Measurements from ENCODE around the gene GALNT15.

The GALNT15 gene

GRCh38 chr3:16174389-16174788, at the start of gene GALNT15:
GALNT15 (plus strand) TSS chr3:16174680; CDS start chr3:16175152, 472 bp downstream.
- DNase-seq, result no peak

GRCh38 chr3:16126634-16127033, 47.8 kb upstream of the GALNT15 start:
- DNase-seq, result no peak

GRCh38 chr3:16127249-16127648, 47.2 kb upstream of the GALNT15 start:
- no peak for DNase-seq

GRCh38 chr3:16130066-16130465, 44.4 kb upstream of the GALNT15 start:
- no peak for DNase-seq

GRCh38 chr3:16132190-16132589, 42.3 kb upstream of the GALNT15 start:
- no peak for DNase-seq

GRCh38 chr3:16132928-16133327, 41.6 kb upstream of the GALNT15 start:
- no peak for DNase-seq

GRCh38 chr3:16134173-16134928, 40.1 kb upstream of the GALNT15 start:
- DNase-seq, result no peak

GRCh38 chr3:16136055-16136454, 38.4 kb upstream of the GALNT15 start:
- DNase-seq, result no peak

GRCh38 chr3:16137044-16137443, 37.4 kb upstream of the GALNT15 start:
- DNase-seq, result no peak

GRCh38 chr3:16137977-16138376, 36.5 kb upstream of the GALNT15 start:
- no peak for DNase-seq

- DNase-seq, result no peak
Measured at GRCh38 chr3:16140116-16140893, 34.2 kb upstream of the GALNT15 start.

GRCh38 chr3:16140894-16141285, 33.6 kb upstream of the GALNT15 start:
- DNase-seq, result no peak

- DNase-seq, result no peak
Measured at GRCh38 chr3:16142350-16143025, 32.0 kb upstream of the GALNT15 start.

- DNase-seq, result no peak
Measured at GRCh38 chr3:16143861-16144447, 30.5 kb upstream of the GALNT15 start.

GRCh38 chr3:16145176-16145575, 29.3 kb upstream of the GALNT15 start:
- DNase-seq, result no peak

GRCh38 chr3:16146015-16146730, 28.3 kb upstream of the GALNT15 start:
- DNase-seq, result no peak

- DNase-seq, result no peak
Measured at GRCh38 chr3:16147220-16147994, 27.1 kb upstream of the GALNT15 start.

GRCh38 chr3:16148213-16148612, 26.3 kb upstream of the GALNT15 start:
- DNase-seq, result no peak

- no peak for DNase-seq
Measured at GRCh38 chr3:16148783-16149182, 25.7 kb upstream of the GALNT15 start.

- no peak for DNase-seq
Measured at GRCh38 chr3:16150285-16150684, 24.2 kb upstream of the GALNT15 start.

- DNase-seq, result no peak
Measured at GRCh38 chr3:16151109-16151508, 23.4 kb upstream of the GALNT15 start.

GRCh38 chr3:16168211-16168610, 6.3 kb upstream of the GALNT15 start:
- DNase-seq, result no peak
